Daoy (cell line): ENCODE measurements around the gene RPL5. TPM values are rescaled to one million over a fixed set of nuclear protein-coding genes. Genes with fewer than 3 reads are reported as not detected.

Source experiments
- DNase-seq: peaks from one replicate; pipeline ENCODE4 v3.0.0-alpha.2; 2015; ENCODE audit warnings: low read depth
- total RNA-seq: library from RNA; depleted of rRNA; stranded (reverse); fragments of >200 nt; shearing (Covaris generic); gene quantifications from 2 replicates; pipeline ENCODE4 v1.2.3, GENCODE V29; 2014; rRNA removed

Gene RPL5
- total RNA-seq, result 2,479 and 2,594 TPM in 2 replicates

GRCh38 chr1:92831762-92832536, at the start of gene RPL5:
TSS of gene RPL5 (plus strand) at chr1:92832040. CDS start at chr1:92832115, 75 bp downstream.
- peak; percentile 100 for DNase-seq

- peak; percentile 26 for DNase-seq
Measured at GRCh38 chr1:92783550-92783949, 48.3 kb upstream of the RPL5 start.

- DNase-seq, result peak; percentile 89
Measured at GRCh38 chr1:92784021-92784638, 47.7 kb upstream of the RPL5 start.

GRCh38 chr1:92784639-92785500, 47.0 kb upstream of the RPL5 start, which contains the start of gene EVI5:
TSS of gene EVI5 (minus strand) at chr1:92785108. CDS start at chr1:92736546, 48,562 bp downstream.
- DNase-seq, result peak; percentile 99

- DNase-seq, result no peak
Measured at GRCh38 chr1:92786111-92786901, 45.5 kb upstream of the RPL5 start.

GRCh38 chr1:92790081-92790480, 41.8 kb upstream of the RPL5 start:
- DNase-seq, result no peak

- DNase-seq, result no peak
Measured at GRCh38 chr1:92790867-92791266, 41.0 kb upstream of the RPL5 start.

- DNase-seq, result no peak
Measured at GRCh38 chr1:92791487-92792066, 40.3 kb upstream of the RPL5 start.

GRCh38 chr1:92792340-92792782, 39.5 kb upstream of the RPL5 start:
- peak; percentile 35 for DNase-seq

- no peak for DNase-seq
Measured at GRCh38 chr1:92795166-92795565, 36.7 kb upstream of the RPL5 start.

- DNase-seq, result no peak
Measured at GRCh38 chr1:92797297-92797696, 34.5 kb upstream of the RPL5 start.

GRCh38 chr1:92797961-92798360, 33.9 kb upstream of the RPL5 start:
- DNase-seq, result no peak

- no peak for DNase-seq
Measured at GRCh38 chr1:92803140-92803887, 28.5 kb upstream of the RPL5 start.

- DNase-seq, result peak; percentile 96
Measured at GRCh38 chr1:92804721-92805201, 27.1 kb upstream of the RPL5 start.

GRCh38 chr1:92805216-92805615, 26.6 kb upstream of the RPL5 start:
- DNase-seq, result no peak

- DNase-seq, result no peak
Measured at GRCh38 chr1:92808381-92808780, 23.5 kb upstream of the RPL5 start.

- no peak for DNase-seq
Measured at GRCh38 chr1:92816732-92817131, 15.1 kb upstream of the RPL5 start.

- no peak for DNase-seq
Measured at GRCh38 chr1:92817137-92817697, 14.6 kb upstream of the RPL5 start.

GRCh38 chr1:92817986-92818764, 13.7 kb upstream of the RPL5 start:
- DNase-seq, result peak; percentile 27
